Measurements from ENCODE around the gene SPEM2. TPM values are rescaled to one million over a fixed set of nuclear protein-coding genes. Genes with fewer than 3 reads are reported as not detected.
A peak's percentile ranks its signal among the peaks of the same experiment; 100 is the strongest.

Gene SPEM2
- total RNA-seq, 3 donors from 2014 or later (not counting 1 experiment from before 2014, with no cell fraction given): not detected

- intact Hi-C loops (cut with micrococcal nuclease): no loop called here
- Histone ChIP-seq H3K27ac (ENCODE audit: low read length) (peak overlapping the region; percentile 45), H3K9me3 (ENCODE audit: control insufficient read depth, insufficient read depth, low read length) (no peaks in the 10 kb centered on the region), H3K4me1 (ENCODE audit: control insufficient read depth, insufficient read depth, low read length) (peaks cover 22% of the 10 kb centered on the region), H3K27me3 (ENCODE audit: control insufficient read depth, insufficient read depth, low read length) (peaks cover 27% of the 10 kb centered on the region), H3K4me3 (ENCODE audit: low read length) (peak overlapping the region; percentile 56), H3K36me3 (ENCODE audit: control insufficient read depth, insufficient read depth, low read length) (peaks cover 8% of the 10 kb centered on the region)
- WGBS (ENCODE audit: insufficient coverage): 10% methylated on average over 65 of the region's 65 CpGs
- H3K4me3 Mint-ChIP-seq: peak overlapping the region; percentile 77
- H3K9me3 Mint-ChIP-seq: no peaks in the 10 kb centered on the region
- H3K27ac Mint-ChIP-seq: peak overlapping the region in 1 of 2 donors; percentile 60
- H3K36me3 Mint-ChIP-seq: peaks cover 9% of the 10 kb centered on the region
- peak; percentile 91 to 97 (median 96) for ATAC-seq
- no peak for TF ChIP-seq CTCF (IDR thresholded peaks at IDR 0.05)
- H3K27me3 Mint-ChIP-seq (ENCODE audit: low read depth in 2 of 2): peaks cover 28 to 35% of the 10 kb centered on the region in 2 donors
- peaks cover 0 to 11% of the 10 kb centered on the region in 2 donors for H3K4me1 Mint-ChIP-seq
- peak; percentile 59 to 92 for DNase-seq
Measured at GRCh38 chr17:7383742-7384488, 41.5 kb upstream of the SPEM2 start.

GRCh38 chr17:7384489-7385081 lies 40.8 kb upstream of the SPEM2 start:
- peak overlapping the region; percentile 56 for H3K4me3 ChIP-seq (ENCODE audit: low read length)
- H3K36me3 Mint-ChIP-seq: peaks cover 2% of the 10 kb centered on the region
- intact Hi-C loops (cut with micrococcal nuclease): no loop called here
- H3K27me3 Mint-ChIP-seq (ENCODE audit: low read depth in 2 of 2): peaks cover 21 to 28% of the 10 kb centered on the region in 2 donors
- DNase-seq (no peak), ATAC-seq (no peak)
- H3K9me3 ChIP-seq (ENCODE audit: control insufficient read depth, insufficient read depth, low read length): no peaks in the 10 kb centered on the region
- peak overlapping the region in 1 of 2 donors; percentile 60 for H3K27ac Mint-ChIP-seq
- WGBS (ENCODE audit: insufficient coverage): 51% methylated on average over 23 of the region's 23 CpGs
- H3K9me3 Mint-ChIP-seq: no peaks in the 10 kb centered on the region
- H3K27ac ChIP-seq (ENCODE audit: low read length): peak overlapping the region; percentile 45
- peaks cover 22% of the 10 kb centered on the region for H3K4me1 ChIP-seq (ENCODE audit: control insufficient read depth, insufficient read depth, low read length)
- H3K4me3 Mint-ChIP-seq: peak overlapping the region; percentile 77
- peaks cover 15% of the 10 kb centered on the region for H3K36me3 ChIP-seq (ENCODE audit: control insufficient read depth, insufficient read depth, low read length)
- no peak for TF ChIP-seq CTCF (IDR thresholded peaks at IDR 0.05)
- peaks cover 25% of the 10 kb centered on the region for H3K27me3 ChIP-seq (ENCODE audit: control insufficient read depth, insufficient read depth, low read length)
- peaks cover 0 to 11% of the 10 kb centered on the region in 2 donors for H3K4me1 Mint-ChIP-seq

- Mint-ChIP-seq H3K27ac (no peak overlapping the region), H3K9me3 (no peaks in the 10 kb centered on the region), H3K4me3 (no peak overlapping the region), H3K27me3 (ENCODE audit: low read depth in 2 of 2) (no peaks in the 10 kb centered on the region), H3K36me3 (no peaks in the 10 kb centered on the region), H3K4me1 (peaks cover 4 to 11% of the 10 kb centered on the region in 2 donors)
- intact Hi-C loops (cut with micrococcal nuclease): no loop called here
- no peak overlapping the region for H3K27ac ChIP-seq (ENCODE audit: low read length)
- no peak overlapping the region for H3K4me3 ChIP-seq (ENCODE audit: low read length)
- DNase-seq (no peak), ATAC-seq (no peak)
- peaks cover 16% of the 10 kb centered on the region for H3K4me1 ChIP-seq (ENCODE audit: control insufficient read depth, insufficient read depth, low read length)
- no peak for TF ChIP-seq CTCF (IDR thresholded peaks at IDR 0.05)
- no peaks in the 10 kb centered on the region for H3K27me3 ChIP-seq (ENCODE audit: control insufficient read depth, insufficient read depth, low read length)
- 96% methylated on average over 10 of the region's 10 CpGs for WGBS (ENCODE audit: insufficient coverage)
- H3K36me3 ChIP-seq (ENCODE audit: control insufficient read depth, insufficient read depth, low read length): peaks cover 45% of the 10 kb centered on the region
- H3K9me3 ChIP-seq (ENCODE audit: control insufficient read depth, insufficient read depth, low read length): no peaks in the 10 kb centered on the region
Measured at GRCh38 chr17:7388856-7389255, 36.6 kb upstream of the SPEM2 start.

Measured in natural killer cell (primary cell).